Measurements from ENCODE around the gene GLI3.

GLI3 gene

DNA sequence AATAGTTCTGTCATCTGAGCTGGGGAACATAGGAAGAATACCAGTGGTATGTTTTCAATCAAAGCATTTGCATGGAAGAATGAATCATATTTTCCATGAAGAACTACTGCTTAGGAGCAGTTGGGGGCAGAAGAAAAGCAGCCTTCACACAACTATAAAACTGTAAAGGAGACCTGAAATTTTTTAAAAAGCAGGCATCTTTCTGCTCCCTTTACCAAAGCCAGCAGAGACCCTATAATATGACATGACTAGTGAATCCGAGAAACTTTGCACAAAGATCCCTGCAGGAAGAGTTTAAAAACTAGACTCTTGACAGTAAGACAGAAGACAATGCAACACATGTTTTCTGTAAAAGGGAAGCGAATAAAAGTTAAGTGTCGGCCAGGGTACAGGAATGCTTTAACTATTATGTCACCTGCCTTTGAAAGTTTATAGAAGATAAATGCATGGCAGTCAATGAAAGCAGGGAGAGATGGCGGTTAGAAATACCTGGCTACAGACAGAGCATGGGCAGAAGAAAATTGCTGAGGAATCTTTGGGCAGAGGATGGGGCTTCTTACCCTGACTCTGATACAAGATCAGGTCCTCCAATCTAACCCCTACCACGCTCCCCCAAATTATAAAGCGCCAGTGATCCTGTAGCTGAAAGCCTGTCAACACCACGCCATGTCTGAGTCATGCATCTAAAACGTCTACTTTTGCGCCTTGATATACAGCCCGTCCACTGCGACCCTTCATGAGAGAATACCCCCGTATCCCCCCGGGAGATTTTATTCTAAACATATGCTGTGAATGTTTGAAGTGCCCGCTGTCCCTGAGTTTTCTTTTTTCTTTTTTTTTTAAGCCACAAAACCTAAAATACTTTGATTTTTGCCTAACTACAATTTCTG lies 93.1 kb downstream of the GLI3 start:
- DNase-seq (ENCODE audit: low read depth in 3 of 3): no peak

DNA sequence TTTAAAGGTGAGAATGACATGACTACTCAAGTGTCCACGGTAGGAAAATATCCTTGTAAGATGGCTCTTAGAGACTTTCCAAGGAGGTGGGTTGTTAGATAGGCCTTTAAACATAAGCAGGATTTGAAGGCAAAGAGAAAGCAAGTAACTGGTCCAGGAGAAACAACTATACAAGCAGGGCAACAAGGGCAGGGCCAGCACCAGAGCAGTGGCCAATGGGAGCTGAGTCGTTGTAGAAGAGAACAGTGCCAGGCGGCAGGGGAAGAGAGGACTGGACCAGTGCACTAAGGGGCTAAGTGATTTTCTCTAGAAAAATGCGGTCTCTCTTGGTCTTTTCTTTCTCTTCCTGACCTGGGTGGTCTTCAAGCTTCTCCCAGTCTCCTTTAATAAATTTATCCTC lies 94.9 kb downstream of the GLI3 start:
- no peak for DNase-seq (ENCODE audit: low read depth in 3 of 3)

DNA sequence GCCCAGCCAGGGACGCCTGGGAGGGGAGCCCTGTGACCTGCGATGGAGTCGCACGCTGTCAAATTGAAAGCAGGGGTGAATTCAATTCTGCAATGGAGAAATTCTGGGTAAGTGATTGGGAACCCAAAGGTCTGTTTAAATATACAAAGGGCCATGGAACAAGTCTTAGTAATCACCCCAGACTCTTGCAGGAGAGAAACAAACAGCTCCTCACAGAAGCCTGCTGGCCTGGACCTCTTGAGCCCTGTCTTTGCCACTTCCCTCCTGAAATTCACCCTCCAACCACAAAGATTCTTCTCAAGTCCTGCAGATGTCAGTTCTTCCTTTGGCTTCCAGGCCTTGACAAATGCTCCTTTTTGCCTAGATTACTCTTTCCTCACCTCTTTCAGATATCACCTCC lies 97.3 kb downstream of the GLI3 start:
- no peak for DNase-seq (ENCODE audit: low read depth in 3 of 3)

DNA sequence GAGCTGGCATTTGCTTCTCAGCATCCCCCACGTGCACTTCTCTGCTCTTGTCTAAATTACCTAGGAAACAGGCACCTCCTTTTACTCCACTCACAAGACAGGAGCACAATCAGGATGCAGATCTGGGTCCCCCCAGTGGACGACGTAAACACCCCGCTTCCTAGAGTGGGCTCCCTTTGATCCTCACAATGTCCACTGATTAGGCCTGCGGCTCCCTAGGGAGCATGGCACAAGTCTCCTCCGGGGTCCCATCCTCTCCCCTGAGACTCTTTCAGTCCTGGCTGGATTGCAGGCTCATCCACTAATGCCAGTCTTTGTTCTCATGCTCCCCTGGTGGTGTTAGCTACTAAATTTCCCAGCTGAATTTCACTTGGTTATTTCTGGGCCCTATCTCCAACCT lies 98.3 kb downstream of the GLI3 start:
- no peak for DNase-seq (ENCODE audit: low read depth in 3 of 3)

DNA sequence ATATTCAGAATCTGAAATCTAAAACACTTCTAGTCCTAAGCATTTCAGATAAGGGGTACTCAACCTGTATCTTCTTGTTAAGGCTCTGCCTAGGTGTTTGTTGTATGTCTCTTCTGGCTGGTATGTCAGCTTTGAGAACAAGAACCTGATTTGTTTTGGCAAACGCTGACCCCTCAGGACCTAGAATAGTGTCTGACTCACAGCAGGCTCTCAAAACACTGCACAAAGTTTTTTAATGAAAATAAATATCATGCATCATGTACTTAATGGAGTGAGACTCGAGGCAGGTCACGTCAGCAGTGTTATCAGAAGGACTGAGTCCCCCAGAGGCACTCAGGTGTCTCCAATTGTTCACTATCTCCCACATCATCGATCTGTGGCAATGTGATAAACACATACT lies 99.1 kb downstream of the GLI3 start:
- no peak for DNase-seq (ENCODE audit: low read depth in 3 of 3)

DNA sequence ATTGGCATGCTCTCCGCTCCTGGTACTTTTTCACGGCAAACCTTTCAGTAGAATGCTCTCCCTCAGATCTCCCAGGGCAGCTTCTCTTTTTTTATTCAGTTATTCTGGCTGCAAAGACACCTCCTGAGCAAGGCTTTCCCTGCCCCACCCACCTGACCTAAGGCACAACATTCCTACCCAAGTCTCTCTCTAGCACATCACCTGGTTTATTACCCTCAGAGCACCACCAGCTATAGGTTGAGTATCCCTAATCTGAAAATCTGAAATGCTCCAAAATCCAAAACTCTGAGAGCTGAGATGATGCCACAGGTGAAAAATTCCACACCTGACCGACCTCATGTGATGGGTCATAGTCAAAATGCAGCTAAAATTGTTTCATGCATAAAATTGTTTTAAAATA lies 99.6 kb downstream of the GLI3 start:
- DNase-seq (ENCODE audit: low read depth in 3 of 3): no peak

DNA sequence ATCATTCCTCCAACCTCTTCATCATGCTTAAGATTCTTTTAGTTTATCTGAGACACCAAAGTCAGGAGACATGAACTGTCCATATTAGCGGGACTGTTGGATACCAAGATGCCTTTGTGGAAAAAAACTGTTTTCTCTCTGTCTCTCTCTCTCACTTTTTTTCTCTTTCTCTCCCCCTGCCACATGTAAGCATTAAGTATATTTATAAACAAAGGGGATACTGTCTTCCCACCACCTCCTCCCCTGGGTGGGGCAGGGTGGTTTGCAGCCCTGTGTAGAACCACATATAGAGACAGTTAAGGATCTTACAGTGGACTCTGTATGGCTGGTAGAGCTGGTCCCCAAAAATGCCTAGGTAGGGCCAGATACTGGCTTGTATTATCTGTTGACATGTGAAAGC lies 101.3 kb downstream of the GLI3 start:
- DNase-seq (ENCODE audit: low read depth in 3 of 3): no peak

DNA sequence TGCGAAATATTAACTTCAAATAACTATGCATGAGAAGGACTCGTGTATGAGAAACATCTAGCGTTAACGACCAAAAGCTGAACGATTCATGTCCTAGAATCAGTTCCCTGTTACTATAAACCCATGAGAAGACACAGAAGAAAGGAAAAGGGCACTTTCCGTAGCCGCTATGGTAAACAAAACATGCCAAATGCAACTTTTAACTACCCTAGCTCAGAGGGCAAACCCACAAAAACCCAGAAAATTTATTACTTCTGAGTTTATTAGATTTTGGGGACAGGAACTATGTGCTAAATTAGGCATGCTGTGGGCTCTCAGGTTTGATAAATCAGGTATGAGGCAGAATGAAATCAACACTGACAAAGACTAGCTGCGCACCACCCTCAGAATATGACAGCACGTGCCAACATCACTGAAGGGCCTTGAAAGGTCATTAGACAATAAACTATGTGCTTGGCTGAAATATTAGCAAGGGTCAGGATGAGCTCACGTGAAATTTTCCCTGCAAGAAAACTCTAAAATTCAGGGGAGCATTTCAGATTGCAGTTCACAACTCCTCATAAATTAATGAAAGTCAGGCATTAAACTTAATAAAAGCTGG lies 102.6 kb downstream of the GLI3 start:
- no peak for DNase-seq (ENCODE audit: low read depth in 3 of 3)

DNA sequence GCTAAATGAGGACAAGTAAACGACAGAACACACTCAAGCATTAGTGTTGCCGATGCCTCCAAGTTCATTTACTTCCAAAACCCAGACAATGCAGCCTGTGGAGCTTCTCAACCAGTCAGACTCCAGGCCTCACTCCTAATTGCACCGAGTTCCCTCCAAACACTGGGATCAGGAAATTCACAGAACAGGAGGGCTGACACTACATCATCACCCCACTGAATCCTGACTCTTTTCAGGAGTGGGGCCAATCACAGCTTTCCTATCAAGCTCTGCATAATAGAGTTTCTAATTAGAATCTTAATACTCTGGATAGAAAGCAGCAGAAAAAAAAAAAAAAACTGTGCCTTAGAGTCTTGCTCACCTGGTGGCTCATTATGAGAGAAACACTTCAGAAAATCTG lies 103.7 kb downstream of the GLI3 start:
- no peak for DNase-seq (ENCODE audit: low read depth in 3 of 3)

DNA sequence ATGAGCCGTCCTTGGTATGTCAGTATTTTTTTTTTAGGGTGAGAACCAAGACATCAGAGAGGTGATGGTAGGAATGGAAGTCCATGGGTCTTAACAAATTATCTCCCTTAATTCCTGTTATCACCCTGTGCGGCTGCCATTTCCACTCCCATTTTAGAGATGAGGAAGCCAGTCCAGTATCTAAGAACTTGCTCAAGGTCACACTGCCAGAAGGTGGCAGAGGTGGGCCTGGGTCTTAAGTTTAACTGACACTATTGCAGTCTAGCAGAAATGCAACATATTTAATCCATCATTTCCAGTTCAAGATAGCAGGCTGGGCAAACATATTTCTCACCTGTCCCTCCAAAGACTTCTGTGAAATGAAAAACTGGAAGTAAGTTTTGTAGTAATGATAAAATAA lies 108.3 kb downstream of the GLI3 start:
- DNase-seq (ENCODE audit: low read depth in 3 of 3): no peak

DNA sequence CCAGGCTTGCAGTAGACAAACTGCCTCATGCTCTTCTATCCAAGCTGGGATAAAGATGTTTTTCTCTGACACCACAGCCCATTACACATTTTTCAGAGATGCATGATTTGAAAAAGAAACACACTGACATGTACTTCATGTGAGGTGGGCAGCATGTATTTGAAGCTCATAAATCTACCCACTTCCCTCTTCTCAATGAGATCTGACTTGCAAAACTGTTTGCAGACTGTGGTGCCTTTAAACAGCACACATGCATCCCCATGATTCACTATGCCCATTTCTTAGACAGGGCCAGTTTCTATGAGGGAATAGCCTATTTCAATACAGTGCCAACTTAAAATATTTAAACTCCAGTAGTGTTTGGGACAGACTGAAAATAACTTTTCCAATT lies 109.8 kb downstream of the GLI3 start:
- DNase-seq (ENCODE audit: low read depth in 3 of 3): no peak

DNA sequence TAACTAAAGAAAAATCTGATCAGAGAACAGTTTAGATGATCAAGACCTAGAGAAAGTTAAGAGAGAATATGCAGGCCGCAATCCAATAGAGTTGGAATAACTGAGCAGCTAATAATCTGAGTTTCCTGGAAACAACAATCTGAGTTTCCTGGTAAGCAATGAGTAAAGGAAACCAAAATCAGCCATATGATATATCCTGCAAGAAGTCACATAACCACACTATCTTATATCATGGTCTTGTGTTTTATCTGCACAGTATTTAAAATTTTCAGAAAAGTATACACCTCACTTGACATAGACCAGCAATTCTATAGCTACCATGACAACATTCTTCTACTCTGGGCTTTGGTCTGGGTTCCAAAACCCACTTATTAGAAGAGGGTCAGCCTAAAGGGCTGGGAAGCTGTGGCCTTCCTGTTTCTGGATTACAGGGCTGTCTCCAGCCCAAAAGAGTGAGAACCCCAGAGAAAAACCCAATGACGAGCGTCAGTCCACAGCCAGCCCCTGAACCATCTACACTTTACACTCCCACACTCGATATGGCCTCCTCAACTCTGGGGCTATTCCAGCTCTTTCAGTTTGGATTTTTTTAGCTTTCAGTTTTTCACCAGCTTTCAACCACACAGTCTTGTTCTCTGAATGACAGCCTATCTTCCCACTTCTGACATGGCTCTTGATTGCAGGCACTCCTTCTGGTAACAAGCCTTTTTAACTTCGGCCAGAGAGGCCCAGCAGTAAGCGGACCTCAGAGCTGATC lies 110.4 kb downstream of the GLI3 start:
- DNase-seq (ENCODE audit: low read depth in 3 of 3): no peak

DNA sequence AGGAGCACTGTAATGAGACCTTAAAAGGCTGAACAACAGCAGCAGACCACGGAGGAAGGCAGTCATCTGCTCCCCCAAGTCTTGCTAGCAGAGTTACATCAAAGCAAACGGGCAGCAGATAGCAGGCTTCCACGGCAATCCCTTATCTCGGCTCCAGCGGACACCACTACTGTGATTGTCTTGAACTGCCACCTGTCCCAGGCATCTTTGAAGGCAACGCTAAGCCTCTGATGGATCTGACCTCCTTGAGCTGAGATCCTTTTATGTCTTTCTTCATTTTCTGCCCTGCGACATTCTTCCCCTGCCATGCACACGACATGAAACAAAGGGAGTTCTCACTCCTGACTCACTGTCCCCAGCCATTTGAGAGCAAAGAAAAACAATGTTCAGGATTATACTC lies 111.7 kb downstream of the GLI3 start:
- DNase-seq (ENCODE audit: low read depth in 3 of 3): no peak

DNA sequence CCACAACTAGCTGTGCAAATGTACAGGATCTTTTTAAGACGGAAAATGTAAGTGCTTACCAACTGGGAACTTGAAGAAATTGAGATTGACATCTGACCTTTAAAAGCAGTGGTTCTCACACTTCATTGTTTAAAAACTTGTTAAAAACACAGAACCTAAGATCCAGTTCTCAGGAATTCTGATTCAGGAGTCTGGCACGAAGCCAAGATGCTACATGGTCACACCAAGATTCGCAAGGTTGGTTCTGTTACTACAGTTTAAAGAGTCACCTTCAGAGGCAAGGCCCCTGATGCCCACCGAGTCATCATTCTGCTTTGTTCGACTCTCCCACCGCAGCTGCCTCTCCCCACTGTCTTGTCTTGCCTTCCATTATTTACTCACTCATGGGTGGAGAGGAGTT lies 113.3 kb downstream of the GLI3 start:
- no peak for DNase-seq (ENCODE audit: low read depth in 3 of 3)

DNA sequence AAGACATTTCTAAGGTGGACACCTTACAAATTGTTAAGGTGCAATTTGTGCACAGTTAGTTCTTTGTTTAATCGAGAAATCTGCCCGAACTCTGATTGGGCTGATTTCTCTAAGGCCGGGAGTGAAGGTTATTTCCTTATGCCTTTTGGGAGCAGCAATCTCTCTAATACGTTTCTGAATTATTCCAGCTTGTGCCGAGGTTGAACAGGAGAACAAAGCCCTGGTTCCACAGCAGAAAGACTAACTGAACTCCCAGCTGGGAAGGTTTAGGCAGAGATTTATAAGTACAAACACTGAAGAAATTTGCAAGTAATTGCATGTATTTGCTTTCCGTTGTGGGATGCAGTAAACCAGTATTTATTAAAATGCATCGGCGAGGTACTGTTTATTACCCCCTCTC lies 116.8 kb downstream of the GLI3 start:
- DNase-seq (ENCODE audit: low read depth in 3 of 3): no peak

DNA sequence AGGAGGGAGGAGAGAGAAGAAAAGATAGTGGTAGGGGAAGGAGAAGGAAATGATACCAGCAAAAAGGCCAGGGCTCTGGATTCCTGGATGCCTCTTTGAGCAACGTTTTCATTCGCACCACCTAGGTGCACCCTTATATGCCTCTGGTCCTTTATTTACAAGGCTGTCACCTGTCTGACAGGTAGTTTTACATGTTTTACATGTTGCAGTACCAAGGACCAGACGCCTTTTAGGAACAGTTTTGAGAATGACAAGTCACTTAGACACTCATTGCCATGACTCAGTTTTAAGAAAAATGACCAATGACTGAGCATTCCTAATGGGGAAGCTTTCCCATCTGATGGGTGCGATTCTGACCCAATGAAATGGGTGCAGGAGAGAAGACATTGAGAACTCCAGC lies 119.8 kb downstream of the GLI3 start:
- DNase-seq (ENCODE audit: low read depth in 3 of 3): no peak

DNA sequence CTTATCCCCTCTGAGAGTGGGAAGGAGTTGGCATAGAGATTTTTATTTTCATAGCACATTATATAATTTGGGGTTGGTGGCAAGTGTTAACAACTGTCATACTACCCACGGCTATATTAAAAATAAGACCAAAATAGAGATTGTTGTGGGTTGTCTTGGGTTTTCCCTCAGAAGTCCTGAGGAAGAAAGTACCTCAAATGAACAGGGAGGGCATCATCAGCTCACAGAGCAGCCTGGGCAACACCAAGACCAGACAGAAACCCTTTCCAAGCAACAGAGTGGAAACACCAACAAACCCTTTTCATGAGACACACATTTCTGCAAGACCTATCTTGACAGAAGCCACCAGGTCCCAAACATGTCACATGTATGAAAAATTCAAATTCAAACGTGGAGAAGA lies 121.2 kb downstream of the GLI3 start:
- no peak for DNase-seq (ENCODE audit: low read depth in 3 of 3)

DNA sequence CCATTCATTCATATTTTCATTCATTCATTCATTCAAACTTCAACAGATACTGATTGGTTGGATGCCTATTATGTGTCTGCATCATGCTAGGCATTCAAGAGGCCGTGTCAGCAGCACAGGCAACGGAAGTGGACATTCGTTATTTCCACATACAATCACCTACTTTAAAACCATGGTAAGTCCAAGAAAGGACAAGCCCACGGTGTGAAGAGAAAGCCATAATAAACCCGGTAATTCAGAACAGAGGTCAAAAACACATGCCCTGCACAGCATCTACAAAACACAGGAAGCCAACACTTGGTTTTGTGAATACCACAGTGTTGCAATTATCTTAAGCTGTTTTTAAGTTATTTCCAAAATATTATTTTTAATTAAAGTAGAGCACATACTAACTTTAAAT lies 126.7 kb downstream of the GLI3 start:
- no peak for DNase-seq (ENCODE audit: low read depth in 3 of 3)

DNA sequence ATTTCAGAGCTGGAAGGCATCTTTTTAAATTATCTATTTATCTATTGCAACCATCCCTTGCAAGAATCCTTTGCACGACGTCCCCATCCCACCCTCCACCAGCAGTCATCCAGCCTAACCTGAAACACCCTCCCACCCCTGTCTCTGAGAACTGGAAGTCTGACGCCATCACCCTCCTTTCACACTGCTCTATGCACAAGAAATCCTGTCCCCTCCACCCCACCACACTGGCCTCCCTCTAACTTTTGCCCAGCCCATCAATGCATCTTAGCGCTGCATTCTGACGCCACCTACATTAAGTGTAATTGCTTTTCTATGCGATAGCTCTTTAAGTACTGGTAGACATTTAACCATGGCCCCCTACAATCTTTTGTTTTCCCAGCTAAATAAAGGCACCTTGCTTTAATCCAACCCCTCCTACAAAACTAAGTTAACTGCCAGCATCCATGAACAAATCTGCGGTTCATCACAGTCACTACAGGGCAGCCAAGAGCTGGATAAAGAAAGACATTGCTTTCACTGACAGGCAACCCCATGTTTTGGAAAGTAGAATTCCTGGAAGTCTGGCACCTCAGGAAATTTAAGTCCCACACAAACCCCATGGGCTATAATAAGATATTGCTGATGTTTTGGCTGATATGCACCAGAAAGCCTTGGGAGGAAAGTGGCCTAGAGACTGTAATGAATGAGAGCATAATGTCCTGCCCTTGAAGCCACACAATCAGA lies 128.0 kb downstream of the GLI3 start:
- DNase-seq (ENCODE audit: low read depth in 3 of 3): no peak

DNA sequence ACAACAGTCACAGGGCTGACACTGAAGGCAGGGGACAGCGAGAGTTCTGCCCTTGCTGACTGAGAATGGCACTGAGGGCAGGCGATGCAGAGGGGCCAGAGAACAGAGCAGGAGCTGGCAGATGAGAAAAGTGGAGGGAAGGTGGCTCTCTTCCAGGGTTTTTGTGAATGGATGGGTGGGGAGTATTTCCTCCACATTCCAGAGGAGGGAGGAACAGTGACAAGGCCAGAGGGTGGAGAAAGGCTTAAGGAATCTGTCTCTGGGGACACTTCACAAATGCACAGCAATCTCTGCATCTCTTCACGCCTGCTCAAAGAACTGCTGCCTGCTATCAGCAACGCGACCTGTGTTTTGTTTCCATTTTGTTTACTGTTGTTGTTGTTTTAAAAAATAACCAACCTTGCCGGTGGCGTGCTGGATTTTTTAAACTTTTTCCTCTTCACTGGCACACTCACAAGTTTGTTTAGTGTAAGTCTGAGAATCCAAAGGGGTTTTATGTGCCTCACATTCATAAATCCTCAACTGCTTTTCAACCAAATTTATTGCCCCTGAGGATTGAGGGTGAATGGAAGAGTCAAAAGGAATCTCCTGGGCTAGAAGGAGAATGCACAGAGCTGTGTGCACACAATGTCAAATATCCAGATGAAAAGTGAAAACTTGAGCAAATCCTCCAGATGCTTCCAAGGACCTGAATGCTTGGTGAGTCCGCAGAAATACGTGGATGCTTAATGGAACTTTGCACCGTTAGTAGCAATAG lies 129.3 kb downstream of the GLI3 start:
- DNase-seq (ENCODE audit: low read depth in 3 of 3): no peak

DNA sequence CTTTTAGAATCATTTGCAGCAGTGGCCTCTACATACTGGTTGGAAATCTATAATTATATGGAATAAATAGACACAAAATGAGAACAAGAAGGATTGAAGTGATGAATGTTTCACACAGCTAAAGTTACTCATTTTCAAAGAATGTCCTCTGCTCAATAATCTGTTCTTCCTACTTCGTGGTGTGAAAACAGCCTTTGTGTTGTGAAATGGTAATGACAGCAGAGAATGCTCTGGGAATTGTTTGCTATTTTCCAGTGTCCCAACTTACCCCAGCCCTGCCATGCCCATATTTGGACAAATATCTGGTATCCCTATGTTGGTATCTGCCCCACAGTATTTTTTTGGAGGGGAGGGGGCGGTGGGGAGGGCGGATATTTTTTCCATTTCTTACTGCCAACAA lies 130.4 kb downstream of the GLI3 start:
- DNase-seq (ENCODE audit: low read depth in 3 of 3): no peak
